Hematopoietic multipotent progenitor cell treated with erythropoietin and hydrocortisone succinate and interleukin-3 and kit ligand, for 17 days (in vitro differentiated cells): ENCODE measurements around the gene GAB1.
A peak's percentile ranks its signal among the peaks of the same experiment; 100 is the strongest.
"Not testable (repeated sequence)": the region's sequence is repeated elsewhere in the genome, so short reads cannot be mapped to it uniquely, and the experiment has no call there.

Source experiments
- DNase-seq: peaks from one replicate; pipeline ENCODE4 v3.0.0-alpha.2; 2015; ENCODE audit warnings: low spot score

The GAB1 gene

DNA sequence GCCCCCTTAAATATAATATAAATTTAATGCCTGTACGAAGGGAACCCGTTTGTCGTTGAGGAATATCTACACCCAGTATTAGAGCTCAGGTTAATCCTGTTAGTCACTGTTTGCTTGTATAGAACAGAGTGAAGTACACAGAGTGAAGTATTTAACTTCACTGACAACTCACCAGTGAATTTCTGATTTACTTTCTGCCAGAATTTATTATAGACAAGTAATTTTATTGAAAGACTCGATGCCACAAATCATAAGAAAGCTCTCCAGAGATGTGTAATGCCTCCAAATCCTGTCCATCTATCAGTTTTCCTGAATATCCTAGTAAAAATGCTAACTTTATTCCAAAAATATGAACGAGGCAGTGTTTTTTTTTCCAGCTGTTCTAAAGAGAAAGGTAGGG lies 1.6 kb downstream of the GAB1 start:
- no peak for DNase-seq

- no peak for DNase-seq
Measured at GRCh38 chr4:143339497-143339896, 2.8 kb downstream of the GAB1 start.

DNA sequence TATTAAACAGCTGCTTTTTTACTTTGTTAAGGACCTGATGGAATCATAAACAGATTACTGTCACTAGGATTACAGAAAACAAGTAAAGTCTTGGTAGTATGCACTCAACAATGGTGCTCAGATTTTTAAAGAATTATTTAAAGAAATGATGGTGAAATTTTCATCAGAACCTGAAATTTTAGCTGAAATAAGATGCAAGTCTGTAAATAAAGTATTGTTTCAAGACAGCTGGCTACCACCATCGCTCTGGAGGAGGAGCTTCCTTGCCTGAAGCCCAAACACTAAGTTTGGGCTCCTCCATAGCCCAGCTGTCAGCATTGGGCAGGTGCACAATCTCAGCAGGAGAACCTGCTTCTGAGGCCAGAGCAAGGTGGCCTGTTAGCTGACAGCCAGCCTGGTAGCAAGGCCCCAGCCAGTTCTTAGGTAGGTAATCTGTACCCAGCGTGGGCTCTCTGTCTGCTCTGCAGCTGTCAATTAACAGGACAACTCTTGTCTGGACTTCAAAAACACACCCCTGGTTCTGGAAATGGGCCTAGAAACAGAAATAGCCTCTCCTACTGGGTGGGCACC lies 4.6 kb downstream of the GAB1 start:
- no peak for DNase-seq

GRCh38 chr4:143343276-143343831 lies 6.7 kb downstream of the GAB1 start:
- DNase-seq: no peak

DNA sequence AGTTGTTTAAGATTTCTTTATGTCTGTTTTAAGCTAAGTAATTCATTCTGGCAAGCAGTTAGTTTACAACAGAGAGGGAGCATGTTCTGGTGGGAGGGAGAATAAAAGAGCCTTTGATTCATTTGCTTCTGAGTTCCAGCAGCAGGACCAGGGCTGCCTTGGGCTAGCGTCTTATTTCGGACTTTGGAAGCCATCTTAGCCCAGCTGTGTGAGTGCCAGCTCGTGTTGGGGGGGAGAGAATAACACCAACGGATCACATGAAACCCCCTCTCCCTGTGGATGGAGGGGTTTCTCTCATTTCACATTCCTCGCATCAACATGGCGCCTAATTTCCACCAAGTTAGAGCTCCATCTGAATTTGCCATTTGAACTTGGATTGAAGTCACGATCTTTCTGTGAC lies 7.4 kb downstream of the GAB1 start:
- DNase-seq: no peak

DNA sequence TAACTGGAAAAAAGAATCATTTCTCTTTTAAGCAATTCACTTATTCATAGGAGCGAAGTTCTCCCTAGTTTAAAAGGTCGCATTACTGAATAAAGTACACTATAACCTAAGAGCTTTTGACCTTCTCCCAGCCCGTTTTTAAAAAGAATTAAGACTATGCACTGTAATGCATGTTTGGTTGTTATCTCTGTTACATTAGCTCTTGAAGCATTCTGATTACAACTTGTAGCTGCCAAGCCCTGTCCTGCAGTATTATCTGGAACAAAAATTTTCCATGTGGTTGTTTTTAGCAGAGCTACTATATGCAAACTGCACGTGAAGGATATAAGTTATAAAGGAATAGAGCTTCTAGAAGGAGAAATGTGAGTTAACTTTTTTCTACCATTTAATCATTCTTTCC lies 8.1 kb downstream of the GAB1 start:
- peak; percentile 74 for DNase-seq

- peak; percentile 52 for DNase-seq
Measured at GRCh38 chr4:143345356-143345755, 8.7 kb downstream of the GAB1 start.

GRCh38 chr4:143346206-143346605 lies 9.5 kb downstream of the GAB1 start:
- DNase-seq: peak; percentile 66

DNA sequence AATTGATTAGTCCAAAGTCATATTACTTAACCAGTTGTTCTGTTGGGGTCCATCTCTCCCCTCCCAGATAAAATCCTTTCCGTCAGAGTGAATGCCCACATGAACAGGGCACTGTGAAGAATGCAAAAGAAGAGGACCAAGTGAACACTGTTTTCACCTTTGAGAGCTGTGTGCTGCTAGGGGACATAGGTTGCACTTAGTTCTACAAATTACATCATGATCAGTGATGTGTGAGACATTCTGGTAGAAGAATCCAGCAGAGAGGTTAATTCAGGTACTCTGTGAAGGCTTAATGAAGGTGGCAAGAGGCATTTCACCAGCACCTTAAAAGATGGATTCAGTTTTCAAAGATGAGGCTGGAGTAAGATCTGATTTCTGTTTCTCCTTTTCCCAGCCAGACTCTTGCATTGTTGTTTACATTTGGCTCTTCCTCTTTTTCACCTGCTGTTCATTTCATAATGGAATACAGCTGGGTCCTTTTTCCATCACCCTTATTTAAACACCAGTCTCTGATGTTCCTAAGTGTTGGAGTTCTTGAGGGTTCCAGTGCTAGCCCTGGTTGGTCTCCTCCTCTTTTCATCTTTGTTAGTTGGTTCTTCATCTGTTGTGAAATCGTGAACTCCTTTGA lies 10.9 kb downstream of the GAB1 start:
- peak; percentile 54 for DNase-seq

DNA sequence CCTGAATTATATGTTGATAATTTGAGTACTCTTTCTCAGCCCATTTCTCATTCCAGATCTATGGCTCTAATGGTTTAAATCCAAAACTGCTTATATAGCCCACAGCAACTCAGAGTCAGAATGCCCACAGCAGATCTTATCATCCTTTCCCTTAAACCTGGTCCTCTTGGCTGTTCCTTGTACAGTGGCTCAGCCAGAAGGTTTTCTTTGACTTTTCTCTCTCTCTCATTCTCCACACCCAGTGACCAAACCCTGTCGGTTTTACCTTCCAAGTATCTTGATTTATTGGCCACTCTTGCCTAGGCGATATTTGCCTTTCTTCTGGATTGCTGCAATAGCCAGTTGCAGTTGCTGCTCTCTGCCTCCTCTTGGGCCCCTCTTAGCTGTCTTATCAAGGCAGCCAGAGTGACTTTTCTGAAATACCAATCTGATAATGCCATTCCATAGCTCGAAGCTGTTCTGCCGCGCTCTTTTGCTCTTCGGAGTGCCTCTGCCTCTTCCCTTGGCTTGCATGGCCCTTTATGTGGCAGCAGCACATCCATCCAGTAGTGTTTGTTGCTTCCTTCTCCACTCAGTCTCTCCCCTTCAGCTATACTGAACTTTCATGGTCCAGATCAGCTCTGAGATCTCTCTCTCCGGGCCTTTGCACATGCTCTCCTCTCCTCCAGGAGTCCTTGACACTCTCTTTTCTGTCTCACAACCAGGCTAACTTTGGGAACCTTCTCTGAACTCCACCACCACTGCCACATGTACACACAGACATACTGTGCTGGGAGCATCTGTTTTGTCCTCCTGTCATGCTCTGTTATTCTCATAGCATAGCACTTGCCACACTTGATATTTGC lies 11.8 kb downstream of the GAB1 start:
- peak; percentile 73 for DNase-seq

- DNase-seq: not testable (repeated sequence)
Measured at GRCh38 chr4:143349858-143350527, 13.3 kb downstream of the GAB1 start.

GRCh38 chr4:143351149-143351691 lies 14.5 kb downstream of the GAB1 start:
- DNase-seq: no peak

DNA sequence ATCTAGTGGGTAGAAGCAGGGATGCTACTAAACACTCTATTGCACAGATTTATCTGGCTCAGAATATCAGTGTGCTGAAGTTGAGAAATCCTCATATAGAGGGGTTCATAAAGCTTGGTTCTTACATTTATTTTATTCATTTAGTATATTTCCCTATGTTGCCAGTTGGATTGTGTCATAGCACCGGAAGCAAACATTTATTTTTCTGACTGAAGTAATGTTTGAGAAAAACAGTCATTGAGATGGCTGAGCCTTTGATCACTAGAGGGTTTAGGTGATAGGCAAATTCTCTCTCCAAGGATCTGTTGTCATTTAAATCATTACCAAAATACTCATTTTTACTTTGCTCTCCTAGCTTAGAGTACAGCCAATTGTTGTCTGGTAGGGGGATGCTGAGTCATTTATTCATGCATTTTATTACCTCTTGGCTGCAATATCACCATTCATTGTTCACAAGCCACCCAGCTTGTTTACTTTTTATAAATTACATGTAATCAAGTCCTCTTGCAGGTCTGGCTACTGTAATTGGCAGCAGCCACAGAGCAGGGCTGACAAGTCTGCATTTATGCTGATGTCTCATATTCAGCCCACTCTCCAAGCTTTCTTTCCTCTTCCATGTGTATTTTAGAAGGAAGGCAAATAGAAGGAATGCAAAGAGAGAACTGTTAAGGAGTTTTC lies 15.2 kb downstream of the GAB1 start:
- peak; percentile 48 for DNase-seq

GRCh38 chr4:143352720-143353119 lies 16.0 kb downstream of the GAB1 start:
- DNase-seq: peak; percentile 63

GRCh38 chr4:143353797-143354196 lies 17.1 kb downstream of the GAB1 start:
- no peak for DNase-seq

DNA sequence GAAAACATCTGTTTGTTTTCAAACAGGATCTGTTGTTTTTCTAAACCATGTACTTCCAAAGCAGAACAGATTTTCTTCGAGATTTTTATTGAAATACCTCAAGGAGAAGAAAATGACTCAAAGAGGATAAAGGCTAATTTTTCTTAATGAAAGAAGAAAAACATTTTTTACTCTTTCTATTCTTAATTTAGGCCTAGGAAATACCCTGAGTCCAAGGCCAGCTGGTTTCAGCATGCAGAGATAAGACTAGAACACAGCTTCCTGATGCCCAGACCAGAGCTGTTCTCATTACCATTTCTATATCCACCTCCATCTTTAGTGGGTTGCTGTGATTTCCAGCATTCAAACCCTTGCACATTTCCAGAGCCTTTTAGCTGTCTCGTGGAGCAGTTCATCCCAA lies 18.3 kb downstream of the GAB1 start:
- peak; percentile 48 for DNase-seq

GRCh38 chr4:143355540-143356217 lies 19.0 kb downstream of the GAB1 start:
- no peak for DNase-seq

DNA sequence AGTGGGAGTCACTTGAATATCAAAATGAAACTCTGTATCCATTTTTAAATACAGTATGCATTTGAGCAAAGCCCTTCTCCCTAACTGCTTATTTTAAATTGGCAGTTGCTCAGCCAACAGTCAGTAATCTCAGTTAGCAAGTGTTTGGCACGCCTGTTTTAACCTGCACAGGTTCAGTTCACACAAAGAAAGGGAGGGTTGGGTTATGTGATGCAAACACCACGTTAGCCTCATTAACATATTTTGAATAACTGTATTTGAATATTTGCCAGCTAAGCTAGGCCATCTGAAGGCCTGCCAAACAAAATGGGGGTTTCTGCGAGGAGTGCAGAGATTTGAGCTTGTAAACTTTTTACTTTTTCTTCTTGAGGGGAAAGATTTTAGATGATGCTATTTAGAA lies 19.8 kb downstream of the GAB1 start:
- no peak for DNase-seq

DNA sequence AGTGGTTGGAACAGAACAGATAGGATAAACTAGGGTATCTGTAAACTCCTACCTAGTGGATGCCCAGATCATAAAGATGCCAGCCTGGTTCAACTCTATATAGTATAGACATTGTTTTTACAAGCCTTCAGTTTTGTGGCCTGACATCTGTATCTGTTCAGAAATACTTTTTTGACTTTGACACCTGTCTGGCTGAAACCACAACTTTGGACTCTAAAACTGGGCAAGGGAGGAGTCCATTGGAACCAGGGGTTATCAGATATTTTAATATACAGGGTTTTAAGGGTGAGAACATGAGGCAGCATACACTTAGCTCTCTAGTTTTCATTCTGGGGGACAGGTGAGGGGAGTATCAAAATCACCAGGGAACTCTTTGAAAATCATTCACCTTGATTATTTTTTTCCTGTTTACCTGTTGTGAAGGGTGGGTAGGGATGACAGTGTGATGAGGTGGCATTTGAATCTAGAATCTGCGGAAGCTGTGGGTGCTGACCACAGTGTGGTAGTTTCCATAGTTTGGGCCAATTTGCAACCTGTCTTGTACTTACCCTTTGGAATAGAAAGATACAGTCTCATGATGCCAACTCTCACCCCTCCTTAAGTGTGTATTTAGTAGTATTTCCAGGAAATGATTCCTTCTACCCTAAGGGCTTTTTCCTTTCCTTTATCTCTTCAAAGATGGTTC lies 20.6 kb downstream of the GAB1 start:
- DNase-seq: no peak

DNA sequence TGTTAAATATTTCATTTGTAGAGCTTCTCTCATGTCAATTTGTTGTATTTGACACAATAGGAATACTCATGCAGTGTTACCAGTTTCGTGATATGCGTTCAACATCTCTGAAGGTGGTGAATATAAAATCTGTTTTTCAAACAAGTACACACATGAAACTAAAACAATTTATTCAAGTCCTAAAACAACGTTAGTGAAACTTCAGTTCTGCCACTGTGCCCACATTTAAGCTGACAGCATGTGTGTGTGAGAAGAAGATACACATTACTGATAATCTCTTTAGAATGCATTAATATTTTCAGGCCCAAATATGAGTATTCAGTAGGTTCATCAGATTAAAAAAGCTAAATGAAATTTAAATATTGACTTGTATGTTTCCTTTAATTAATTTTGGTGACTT lies 21.7 kb downstream of the GAB1 start:
- DNase-seq: no peak
